Stimulated activated CD4-positive, alpha-beta T cell treated with anti-CD3 and anti-CD28 coated beads, TNF-alpha, amount 100 ng/mL, for 4 hours (primary cell): ENCODE results near the gene GRIN2D.

Source experiments
- DNase-seq, 3 experiments: peaks; one replicate each; pipeline ENCODE4 v3.0.0-alpha.2; 2020; ENCODE audit warnings: low read depth in 3 of 3

The GRIN2D gene

DNA sequence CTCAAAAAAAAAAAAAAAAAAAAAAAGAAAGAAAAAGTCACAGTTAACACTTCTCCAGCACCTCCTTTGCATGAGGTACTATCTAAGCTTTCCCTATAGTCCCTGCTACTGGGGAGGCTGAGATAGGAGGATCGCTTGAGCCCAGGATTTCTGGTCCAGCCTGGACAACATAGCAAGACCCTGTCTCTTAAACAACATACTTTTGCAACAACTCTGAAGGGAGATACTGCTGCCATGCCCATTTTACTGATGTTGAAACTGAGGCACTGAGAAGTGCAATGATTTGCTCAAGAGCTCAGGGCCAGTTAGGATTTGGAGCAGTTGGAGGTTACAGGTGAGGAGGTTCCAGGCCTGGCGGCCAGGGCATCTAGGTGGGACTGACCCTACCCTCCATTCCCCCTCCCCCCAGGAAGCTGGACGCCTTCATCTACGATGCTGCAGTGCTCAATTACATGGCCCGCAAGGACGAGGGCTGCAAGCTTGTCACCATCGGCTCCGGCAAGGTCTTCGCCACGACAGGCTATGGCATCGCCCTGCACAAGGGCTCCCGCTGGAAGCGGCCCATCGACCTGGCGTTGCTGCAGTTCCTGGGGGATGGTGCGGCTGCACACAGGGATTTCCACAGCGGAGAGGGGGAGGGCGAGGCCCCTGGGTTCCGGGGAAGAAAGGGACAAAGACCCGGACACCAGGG, 48.0 kb downstream of the GRIN2D start:
- DNase-seq: no peak

DNA sequence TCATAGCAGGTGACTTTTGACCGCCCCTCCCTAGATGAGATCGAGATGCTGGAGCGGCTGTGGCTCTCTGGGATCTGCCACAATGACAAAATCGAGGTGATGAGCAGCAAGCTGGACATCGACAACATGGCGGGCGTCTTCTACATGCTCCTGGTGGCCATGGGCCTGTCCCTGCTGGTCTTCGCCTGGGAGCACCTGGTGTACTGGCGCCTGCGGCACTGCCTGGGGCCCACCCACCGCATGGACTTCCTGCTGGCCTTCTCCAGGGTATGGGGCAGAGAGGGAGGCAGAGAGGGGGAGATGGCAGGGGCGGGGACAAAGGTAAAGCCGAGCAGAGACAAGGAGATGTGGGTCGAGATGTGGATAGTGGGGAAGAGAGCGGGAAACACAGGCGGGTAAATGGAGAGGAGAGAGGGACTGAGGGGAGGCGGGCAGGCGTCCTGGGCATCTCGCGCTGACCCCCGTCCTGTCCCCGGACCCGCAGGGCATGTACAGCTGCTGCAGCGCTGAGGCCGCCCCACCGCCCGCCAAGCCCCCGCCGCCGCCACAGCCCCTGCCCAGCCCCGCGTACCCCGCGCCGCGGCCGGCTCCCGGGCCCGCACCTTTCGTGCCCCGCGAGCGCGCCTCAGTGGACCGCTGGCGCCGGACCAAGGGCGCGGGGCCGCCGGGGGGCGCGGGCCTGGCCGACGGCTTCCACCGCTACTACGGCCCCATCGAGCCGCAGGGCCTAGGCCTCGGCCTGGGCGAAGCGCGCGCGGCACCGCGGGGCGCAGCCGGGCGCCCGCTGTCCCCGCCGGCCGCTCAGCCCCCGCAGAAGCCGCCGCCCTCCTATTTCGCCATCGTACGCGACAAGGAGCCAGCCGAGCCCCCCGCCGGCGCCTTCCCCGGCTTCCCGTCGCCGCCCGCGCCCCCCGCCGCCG, 48.9 kb downstream of the GRIN2D start:
- no peak for DNase-seq

DNA sequence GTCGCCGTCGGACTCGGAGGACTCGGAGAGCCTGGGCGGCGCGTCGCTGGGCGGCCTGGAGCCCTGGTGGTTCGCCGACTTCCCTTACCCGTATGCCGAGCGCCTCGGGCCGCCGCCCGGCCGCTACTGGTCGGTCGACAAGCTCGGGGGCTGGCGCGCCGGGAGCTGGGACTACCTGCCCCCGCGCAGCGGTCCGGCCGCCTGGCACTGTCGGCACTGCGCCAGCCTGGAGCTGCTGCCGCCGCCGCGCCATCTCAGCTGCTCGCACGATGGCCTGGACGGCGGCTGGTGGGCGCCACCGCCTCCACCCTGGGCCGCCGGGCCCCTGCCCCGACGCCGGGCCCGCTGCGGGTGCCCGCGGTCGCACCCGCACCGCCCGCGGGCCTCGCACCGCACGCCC, 49.8 kb downstream of the GRIN2D start:
- no peak for DNase-seq
